H1 (cell line): ENCODE results near the gene NTPCR.

Experiments used
- BRCA1 ChIP-seq: IDR thresholded peaks from 2 replicates; pipeline ENCODE4 v1.6.1; 2012; ENCODE audit warnings: low read depth, low read length, improper control_type of control experiment
- CREB1 ChIP-seq: IDR thresholded peaks from 2 replicates; pipeline ENCODE4 v1.6.1; 2012; ENCODE audit warnings: inconsistent platforms
- GTF2F1 ChIP-seq: IDR thresholded peaks from 2 replicates; pipeline ENCODE4 v1.6.1; 2012; ENCODE audit warnings: low read depth, low read length, improper control_type of control experiment, borderline replicate concordance
- SIX5 ChIP-seq: IDR thresholded peaks from 2 replicates; pipeline ENCODE4 v1.6.1; 2011; ENCODE audit warnings: mild to moderate bottlenecking, low read depth, low read length
- TAF1 ChIP-seq: IDR thresholded peaks from 2 replicates; pipeline ENCODE4 v1.6.1; 2011; ENCODE audit warnings: mild to moderate bottlenecking, low read depth, low read length
- TF ChIP-seq, protein P1 (sequence below), 3 experiments: IDR thresholded peaks; 1 replicate in 2 of 3; 2 replicates in 1 of 3; pipeline versions ENCODE4 v1.5.1 to v1.6.1; 2011; ENCODE audit warnings: low read length in 3 of 3, mild to moderate bottlenecking in 3 of 3, inconsistent platforms in 2 of 3, low read depth in 1 of 3, moderate library complexity in 1 of 3; ENCODE audit not compliant: insufficient read depth in 1 of 3; ENCODE audit errors: control extremely low read depth in 1 of 3

DNA sequence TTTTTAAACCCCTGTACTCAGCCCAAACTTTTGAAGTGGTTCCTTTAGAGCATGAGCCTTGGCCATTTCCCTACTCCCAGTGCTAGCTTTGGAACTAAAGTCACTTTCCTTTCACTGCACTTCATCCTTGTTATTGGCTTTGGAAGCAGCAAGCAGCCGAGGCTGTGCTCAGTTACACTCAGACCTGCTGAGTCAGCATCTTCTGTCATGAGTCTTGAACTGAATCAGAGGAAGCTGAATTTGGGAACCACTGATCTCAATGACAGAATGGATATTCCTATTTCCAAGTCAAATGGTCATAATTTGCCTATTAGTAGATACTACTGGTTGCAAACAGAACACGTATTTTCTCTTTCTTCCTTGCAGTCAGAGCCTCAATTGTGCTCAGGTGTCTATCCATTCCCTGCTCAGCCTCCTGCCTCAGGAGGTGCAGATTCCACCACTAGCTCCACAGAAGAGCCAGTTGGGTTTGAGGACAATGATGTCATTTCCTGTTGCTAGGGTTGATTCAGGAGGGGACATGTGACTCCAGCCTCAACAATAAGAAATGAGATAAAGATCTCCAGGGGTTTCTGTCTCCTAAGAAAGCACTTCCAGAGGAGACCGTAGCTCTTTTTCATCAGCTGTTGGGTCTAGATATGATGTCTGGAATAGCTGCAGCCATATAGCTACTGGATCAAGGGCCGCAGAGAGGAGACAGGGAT is 44.9 kb upstream of the NTPCR start:
- TF ChIP-seq, protein P1, sequence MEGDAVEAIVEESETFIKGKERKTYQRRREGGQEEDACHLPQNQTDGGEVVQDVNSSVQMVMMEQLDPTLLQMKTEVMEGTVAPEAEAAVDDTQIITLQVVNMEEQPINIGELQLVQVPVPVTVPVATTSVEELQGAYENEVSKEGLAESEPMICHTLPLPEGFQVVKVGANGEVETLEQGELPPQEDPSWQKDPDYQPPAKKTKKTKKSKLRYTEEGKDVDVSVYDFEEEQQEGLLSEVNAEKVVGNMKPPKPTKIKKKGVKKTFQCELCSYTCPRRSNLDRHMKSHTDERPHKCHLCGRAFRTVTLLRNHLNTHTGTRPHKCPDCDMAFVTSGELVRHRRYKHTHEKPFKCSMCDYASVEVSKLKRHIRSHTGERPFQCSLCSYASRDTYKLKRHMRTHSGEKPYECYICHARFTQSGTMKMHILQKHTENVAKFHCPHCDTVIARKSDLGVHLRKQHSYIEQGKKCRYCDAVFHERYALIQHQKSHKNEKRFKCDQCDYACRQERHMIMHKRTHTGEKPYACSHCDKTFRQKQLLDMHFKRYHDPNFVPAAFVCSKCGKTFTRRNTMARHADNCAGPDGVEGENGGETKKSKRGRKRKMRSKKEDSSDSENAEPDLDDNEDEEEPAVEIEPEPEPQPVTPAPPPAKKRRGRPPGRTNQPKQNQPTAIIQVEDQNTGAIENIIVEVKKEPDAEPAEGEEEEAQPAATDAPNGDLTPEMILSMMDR (IDR thresholded peaks at IDR 0.05; ENCODE audit: control extremely low read depth in 1 of 3, insufficient read depth in 1 of 3, low read depth in 1 of 3, low read length in 3 of 3) = no peak
- TF ChIP-seq SIX5 = no peak
- TF ChIP-seq CREB1 = no peak
- no peak for TF ChIP-seq GTF2F1
- no peak for TF ChIP-seq TAF1
- TF ChIP-seq BRCA1 = no peak
